GM15510 (cell line): ENCODE measurements around the gene RAD51B.

Source experiments
- POLR2A ChIP-seq: IDR thresholded peaks from 3 replicates; pipeline ENCODE4 v1.6.1; 2011; ENCODE audit warnings: borderline replicate concordance; ENCODE audit not compliant: insufficient read length; ENCODE audit errors: extremely low read depth

Gene RAD51B

DNA sequence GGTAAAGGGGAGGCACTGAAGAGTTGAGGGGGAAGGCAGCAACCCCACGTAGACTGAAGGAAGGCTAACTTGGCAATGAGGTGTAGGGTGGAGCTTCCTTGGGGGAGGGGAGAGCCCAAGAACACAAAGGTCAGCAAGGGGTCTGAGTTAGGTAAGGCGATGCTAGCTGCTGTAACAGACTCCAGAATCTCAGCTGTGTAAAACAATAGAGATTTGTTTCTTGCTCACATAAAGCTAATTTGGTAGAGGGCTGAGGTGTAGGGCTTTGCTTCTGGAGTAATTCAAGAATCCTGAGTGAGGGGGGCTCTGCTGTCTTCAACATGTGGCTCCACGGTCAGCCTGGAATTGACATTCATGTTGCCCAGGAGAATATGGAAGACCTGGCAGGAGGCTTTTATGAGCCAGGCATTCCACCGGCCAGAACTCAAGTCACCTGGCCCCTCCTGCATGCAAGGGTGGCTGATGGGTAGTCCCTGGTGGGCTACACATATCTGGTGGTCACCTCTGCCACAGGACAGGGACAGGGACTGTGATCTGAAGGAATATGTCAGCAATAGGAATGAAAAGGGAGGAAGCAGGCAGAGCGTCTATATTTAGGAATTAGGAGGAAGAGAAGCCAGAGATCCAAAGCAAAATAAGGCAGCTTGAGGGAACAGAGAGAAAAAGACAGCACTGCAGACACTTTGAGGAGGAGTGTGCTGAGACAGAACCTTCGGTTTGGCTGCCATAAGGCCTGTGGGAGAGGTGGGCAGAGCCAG is 819.6 kb downstream of the RAD51B start:
- no peak for TF ChIP-seq POLR2A

- TF ChIP-seq POLR2A = no peak
Measured at GRCh38 chr14:68639758-68640574, 820.4 kb downstream of the RAD51B start.

GRCh38 chr14:68643673-68644072 is 824.1 kb downstream of the RAD51B start:
- TF ChIP-seq POLR2A = no peak

DNA sequence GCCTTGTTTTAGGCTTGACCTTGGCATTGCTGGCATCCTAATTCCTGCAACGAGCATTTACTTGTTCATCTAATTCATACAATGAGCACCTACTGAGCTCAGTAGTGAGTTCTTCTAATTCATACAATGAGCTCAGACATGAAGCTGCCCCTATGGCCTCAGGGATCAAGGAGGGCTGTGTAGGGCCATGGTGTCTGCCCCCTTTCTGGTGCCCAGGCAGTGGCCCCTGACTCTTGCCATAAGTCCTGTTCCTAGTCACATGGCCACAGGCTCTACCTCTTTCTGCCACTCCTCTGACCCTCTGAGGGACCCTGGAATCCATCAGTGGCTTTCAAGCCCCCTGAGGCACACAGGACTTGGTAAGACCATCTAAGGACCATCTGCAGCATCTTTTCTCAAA is 824.5 kb downstream of the RAD51B start:
- no peak for TF ChIP-seq POLR2A

DNA sequence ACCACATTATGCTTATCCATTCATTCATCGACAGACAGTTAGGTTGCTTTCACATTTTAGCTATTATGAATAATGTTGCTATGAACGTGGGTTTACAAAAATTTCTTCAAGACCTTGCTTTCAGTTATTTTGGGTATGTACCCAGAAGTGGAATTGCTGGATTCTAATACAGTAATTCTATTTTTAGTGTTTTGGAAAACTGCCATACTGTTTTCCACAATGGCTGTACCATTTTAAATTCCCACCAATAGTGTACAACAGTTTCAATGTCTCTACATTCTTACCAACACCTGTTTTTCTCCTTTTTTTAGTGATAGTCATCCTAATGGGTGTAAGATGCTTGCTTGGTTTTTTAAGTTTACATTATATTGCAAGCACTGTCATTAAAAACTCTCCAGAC is 825.8 kb downstream of the RAD51B start:
- no peak for TF ChIP-seq POLR2A

DNA sequence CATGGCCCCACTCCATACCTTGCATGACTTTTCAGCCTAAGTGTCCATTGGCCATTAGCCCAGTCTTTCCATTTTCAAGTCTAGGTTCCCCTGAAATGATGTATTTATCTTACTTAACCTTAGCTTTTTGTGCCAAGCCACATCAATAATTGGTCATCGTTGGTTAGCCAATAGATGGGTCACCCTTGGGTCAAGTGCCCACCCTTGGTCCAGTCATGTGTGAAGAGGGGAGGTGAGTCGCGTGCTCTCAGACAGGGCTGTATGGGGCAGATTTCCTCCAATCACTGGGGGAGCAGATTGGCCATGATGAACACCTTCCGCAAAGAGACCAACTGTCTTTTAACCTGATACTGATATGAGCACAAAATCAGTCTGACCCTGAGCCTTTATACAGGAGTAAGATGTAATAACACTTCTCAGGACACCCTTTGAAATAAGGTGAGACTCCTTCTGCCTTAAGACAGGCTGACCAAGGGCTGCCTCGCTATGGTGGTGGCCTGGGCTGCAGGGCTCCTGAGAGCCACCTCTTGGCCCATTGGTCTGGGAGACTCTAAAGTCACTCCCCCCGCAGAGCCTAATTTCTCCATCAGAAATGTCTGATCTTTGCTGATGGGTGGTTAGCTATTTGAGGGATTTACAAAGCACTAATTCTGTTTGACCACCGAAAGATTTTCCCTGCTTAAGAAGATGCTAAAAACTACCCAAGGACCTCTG is 830.1 kb downstream of the RAD51B start:
- TF ChIP-seq POLR2A = no peak

GRCh38 chr14:68650404-68650994 is 830.9 kb downstream of the RAD51B start:
- no peak for TF ChIP-seq POLR2A

DNA sequence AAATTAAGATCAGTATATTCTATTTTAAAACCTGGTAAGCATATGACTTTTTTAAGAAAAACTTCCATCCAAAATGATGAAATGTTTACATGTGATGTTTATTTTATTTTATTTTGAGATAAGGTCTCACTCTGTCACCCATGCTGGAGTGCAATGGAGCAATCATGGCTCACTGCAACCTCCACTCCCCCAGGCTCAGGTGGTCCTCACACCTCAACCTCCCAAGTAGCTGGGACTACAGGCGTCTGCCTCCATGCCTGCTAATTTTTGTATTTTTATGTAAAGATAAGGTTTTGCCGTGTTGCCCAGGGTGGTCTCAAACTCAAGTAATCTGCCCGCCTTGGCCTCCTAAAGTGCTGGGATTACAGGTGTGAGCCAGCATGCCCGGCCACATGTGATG is 831.5 kb downstream of the RAD51B start:
- no peak for TF ChIP-seq POLR2A

GRCh38 chr14:68651652-68652432 is 832.3 kb downstream of the RAD51B start:
- TF ChIP-seq POLR2A = no peak

GRCh38 chr14:68652433-68652690 is 832.8 kb downstream of the RAD51B start:
- TF ChIP-seq POLR2A = no peak

- no peak for TF ChIP-seq POLR2A
Measured at GRCh38 chr14:68653108-68653507, 833.5 kb downstream of the RAD51B start.

DNA sequence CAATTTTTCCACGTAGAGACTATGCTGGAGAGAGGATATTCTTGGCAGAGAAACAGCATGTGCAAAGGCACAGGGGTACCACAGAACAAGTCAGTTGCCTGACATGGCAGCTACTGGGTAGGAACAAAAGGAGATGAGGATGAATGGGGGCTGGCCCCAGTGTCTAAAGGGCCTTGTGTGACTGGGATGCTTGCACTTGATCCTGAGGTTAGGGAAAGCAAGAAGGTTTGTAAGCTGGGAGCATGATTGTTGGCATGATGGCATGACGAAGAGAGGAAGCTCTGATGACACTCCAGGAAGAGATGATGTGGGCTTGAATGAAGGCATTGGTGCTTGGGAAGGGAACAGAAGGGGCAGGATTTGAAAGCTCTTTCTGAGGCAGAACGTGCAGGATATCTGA is 834.2 kb downstream of the RAD51B start:
- no peak for TF ChIP-seq POLR2A

- TF ChIP-seq POLR2A = no peak
Measured at GRCh38 chr14:68654471-68654941, 834.9 kb downstream of the RAD51B start.
